Prostate gland (tissue), 2 donors: ENCODE measurements around the gene DSCAM.

Experiments used
- CTCF ChIP-seq, 4 experiments: fragments of 200-600 bp in 2 of 4; fragments of 450-650 bp in 2 of 4; sonication (generic) in 2 of 4; IDR thresholded peaks; 1 replicate in 3 of 4; 2 replicates in 1 of 4; pipeline ENCODE4 v1.5.1; 2016 to 2019; ENCODE audit warnings: antibody characterized with exemption in 4 of 4, mild to moderate bottlenecking in 2 of 4, moderate library complexity in 2 of 4
- POLR2A ChIP-seq: fragments of 450-650 bp; IDR thresholded peaks from one replicate; pipeline ENCODE4 v1.6.1; 2016; ENCODE audit warnings: antibody characterized with exemption, mild to moderate bottlenecking

- TF ChIP-seq CTCF (IDR thresholded peaks at IDR 0.05) (no peak), POLR2A (no peak)
These were observed 139.2 kb downstream of the DSCAM start for GRCh38 chr21:40707656-40708244.
